PFSK-1 (cell line): ENCODE data around the gene ABCC4.

ENCODE experiments used
- FOXP2 ChIP-seq: optimal IDR thresholded peaks from 2 replicates; pipeline ENCODE3; 2011; ENCODE audit warnings: borderline replicate concordance, control low read depth, inconsistent platforms; ENCODE audit not compliant: insufficient read depth; ENCODE audit errors: extremely low read length, extremely low read depth
- POLR2AphosphoS5 ChIP-seq: IDR thresholded peaks from 2 replicates; pipeline ENCODE4 v1.6.1; 2012; ENCODE audit warnings: low read depth, mild to moderate bottlenecking, control low read depth, low read length, moderate library complexity
- SIN3A ChIP-seq: IDR thresholded peaks from 2 replicates; pipeline ENCODE4 v1.6.1; 2012; ENCODE audit warnings: mild to moderate bottlenecking, low read length, moderate library complexity, borderline replicate concordance; ENCODE audit not compliant: insufficient read depth
- TAF1 ChIP-seq: IDR thresholded peaks from 2 replicates; pipeline ENCODE4 v1.6.1; 2012; ENCODE audit warnings: low read length, control low read depth, borderline replicate concordance; ENCODE audit not compliant: insufficient read depth
- TF ChIP-seq, protein P1 (sequence below), 2 experiments: IDR thresholded peaks; 2 replicates each; pipeline versions ENCODE4 v1.6.1 to v1.8.0; 2011 to 2012; ENCODE audit warnings: low read depth in 2 of 2, low read length in 2 of 2, control low read depth in 1 of 2, inconsistent platforms in 1 of 2, mild to moderate bottlenecking in 1 of 2, moderate library complexity in 1 of 2; ENCODE audit not compliant: insufficient read depth in 1 of 2

Gene ABCC4

DNA sequence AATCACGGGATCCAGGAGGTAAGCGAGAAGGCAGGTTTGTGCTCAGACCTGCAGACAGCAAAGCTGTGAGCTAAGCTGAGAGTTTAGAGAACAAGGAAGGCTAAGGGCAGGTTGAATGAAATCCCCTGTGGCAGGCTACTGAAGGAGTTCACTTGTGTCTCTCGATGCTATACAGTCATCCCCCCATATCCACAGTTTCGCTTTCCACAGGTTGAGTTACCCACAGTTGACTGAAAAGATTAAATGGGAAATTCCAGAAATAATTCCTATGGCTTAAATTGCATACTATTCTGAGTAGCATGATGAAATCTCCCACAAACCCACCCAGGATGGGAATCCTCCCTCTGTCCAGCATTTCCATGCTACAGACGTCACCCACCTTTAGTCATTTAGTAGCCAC, 49.6 kb downstream of the ABCC4 start:
- TF ChIP-seq TAF1, result no peak
- TF ChIP-seq SIN3A, result no peak
- TF ChIP-seq, protein P1, sequence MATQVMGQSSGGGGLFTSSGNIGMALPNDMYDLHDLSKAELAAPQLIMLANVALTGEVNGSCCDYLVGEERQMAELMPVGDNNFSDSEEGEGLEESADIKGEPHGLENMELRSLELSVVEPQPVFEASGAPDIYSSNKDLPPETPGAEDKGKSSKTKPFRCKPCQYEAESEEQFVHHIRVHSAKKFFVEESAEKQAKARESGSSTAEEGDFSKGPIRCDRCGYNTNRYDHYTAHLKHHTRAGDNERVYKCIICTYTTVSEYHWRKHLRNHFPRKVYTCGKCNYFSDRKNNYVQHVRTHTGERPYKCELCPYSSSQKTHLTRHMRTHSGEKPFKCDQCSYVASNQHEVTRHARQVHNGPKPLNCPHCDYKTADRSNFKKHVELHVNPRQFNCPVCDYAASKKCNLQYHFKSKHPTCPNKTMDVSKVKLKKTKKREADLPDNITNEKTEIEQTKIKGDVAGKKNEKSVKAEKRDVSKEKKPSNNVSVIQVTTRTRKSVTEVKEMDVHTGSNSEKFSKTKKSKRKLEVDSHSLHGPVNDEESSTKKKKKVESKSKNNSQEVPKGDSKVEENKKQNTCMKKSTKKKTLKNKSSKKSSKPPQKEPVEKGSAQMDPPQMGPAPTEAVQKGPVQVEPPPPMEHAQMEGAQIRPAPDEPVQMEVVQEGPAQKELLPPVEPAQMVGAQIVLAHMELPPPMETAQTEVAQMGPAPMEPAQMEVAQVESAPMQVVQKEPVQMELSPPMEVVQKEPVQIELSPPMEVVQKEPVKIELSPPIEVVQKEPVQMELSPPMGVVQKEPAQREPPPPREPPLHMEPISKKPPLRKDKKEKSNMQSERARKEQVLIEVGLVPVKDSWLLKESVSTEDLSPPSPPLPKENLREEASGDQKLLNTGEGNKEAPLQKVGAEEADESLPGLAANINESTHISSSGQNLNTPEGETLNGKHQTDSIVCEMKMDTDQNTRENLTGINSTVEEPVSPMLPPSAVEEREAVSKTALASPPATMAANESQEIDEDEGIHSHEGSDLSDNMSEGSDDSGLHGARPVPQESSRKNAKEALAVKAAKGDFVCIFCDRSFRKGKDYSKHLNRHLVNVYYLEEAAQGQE (IDR thresholded peaks at IDR 0.05; ENCODE audit: insufficient read depth in 1 of 2, low read depth in 2 of 2, low read length in 2 of 2), result no peak
- TF ChIP-seq FOXP2, result no peak
- TF ChIP-seq POLR2AphosphoS5, result no peak

DNA sequence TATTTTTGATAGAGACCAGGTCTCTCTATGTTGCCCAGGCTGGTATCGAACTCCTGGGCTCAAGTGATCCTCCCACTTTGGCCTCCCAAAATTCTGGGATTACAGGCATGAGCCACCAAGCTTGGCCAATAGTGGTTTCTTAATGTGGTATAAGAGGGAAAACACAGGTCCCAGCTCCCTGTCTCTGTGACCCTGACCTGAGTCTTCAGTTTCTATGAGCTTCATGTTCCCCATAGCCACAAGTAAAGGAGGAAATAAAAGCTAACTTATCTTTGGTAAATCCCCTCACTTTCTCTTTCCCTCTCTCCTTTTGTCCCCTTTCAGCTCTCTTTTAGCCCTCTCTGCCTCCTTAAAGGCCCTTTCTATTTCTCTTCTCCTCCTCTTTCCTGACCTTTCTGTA, 50.3 kb downstream of the ABCC4 start:
- TF ChIP-seq SIN3A, result no peak
- no peak for TF ChIP-seq POLR2AphosphoS5
- TF ChIP-seq, protein P1 (IDR thresholded peaks at IDR 0.05; ENCODE audit: insufficient read depth in 1 of 2, low read depth in 2 of 2, low read length in 2 of 2), result no peak
- no peak for TF ChIP-seq TAF1
- TF ChIP-seq FOXP2, result no peak

DNA sequence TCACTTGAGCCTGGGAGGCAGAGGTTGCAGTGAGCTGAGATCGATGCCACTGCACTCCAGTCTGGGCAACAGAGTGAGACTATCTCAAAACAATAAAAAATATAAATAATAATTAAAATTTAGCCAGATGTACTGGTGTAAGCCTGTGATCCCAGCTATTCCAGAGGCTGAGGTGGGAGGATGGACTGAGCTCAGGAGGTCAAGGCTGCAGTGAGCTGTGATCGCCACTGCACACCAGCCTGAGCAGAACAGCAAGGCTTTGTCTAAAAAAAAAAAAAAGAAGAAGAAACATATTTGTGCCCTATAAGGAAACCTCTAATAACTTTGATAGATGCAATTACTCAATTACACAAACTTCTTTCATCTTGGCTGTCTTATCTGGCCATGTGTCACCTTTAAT, 52.3 kb downstream of the ABCC4 start:
- TF ChIP-seq POLR2AphosphoS5 (no peak), SIN3A (no peak), FOXP2 (no peak), TAF1 (no peak)
- TF ChIP-seq, protein P1 (IDR thresholded peaks at IDR 0.05; ENCODE audit: insufficient read depth in 1 of 2, low read depth in 2 of 2, low read length in 2 of 2), result no peak

DNA sequence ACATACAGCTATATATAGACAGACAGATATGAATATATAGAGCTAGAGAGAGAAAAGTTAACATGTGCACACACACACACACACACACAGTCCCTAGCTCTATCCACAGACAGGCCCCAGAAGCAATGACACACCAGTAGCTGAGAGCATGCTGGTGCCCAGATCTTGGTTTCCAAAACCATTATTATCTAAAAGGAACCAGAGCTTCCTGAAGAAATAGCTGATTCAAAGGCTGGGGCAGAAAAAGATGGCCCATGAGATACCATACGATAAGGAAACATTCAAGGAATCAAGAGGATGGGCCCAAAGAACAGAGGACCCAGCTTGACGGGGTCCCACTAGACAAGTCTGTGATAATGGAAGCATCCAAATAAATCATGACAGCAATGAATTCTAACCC, 53.4 kb downstream of the ABCC4 start:
- TF ChIP-seq FOXP2 (no peak), POLR2AphosphoS5 (no peak), TAF1 (no peak), SIN3A (no peak)
- TF ChIP-seq, protein P1 (IDR thresholded peaks at IDR 0.05; ENCODE audit: insufficient read depth in 1 of 2, low read depth in 2 of 2, low read length in 2 of 2), result no peak

DNA sequence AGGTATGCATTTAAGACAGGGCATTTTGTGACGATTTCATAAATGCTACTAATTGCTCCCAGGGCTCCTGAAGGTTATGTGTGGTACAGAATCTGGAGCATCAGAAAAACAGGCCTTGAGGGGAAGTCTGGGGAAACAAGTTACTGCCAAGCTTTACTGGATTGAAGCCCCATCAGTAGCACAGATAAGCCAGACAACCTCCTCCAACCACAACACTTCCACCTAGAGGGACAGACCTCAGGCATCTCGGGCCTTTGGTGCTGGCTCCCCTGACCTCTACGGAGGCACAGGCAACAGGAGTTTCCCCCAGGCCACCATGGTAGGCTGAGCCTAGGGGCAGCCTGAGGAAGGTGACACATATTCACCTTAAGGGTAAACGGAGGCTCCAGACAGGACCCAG, 54.1 kb downstream of the ABCC4 start:
- TF ChIP-seq POLR2AphosphoS5, result no peak
- no peak for TF ChIP-seq FOXP2
- TF ChIP-seq TAF1, result no peak
- TF ChIP-seq, protein P1 (IDR thresholded peaks at IDR 0.05; ENCODE audit: insufficient read depth in 1 of 2, low read depth in 2 of 2, low read length in 2 of 2), result no peak
- no peak for TF ChIP-seq SIN3A
